Stimulated activated naive CD4-positive, alpha-beta T cell treated with Interleukin-2 at 50 U/mL for 16 hours (primary cell): ENCODE results near the gene DCTN4.
"Not testable (repeated sequence)": the region's sequence is repeated elsewhere in the genome, so short reads cannot be mapped to it uniquely, and the experiment has no call there.

Experiments
- DNase-seq: peaks from one replicate; lab custom pipeline; 2025; lab: John Stamatoyannopoulos, UW

DCTN4 gene

DNA sequence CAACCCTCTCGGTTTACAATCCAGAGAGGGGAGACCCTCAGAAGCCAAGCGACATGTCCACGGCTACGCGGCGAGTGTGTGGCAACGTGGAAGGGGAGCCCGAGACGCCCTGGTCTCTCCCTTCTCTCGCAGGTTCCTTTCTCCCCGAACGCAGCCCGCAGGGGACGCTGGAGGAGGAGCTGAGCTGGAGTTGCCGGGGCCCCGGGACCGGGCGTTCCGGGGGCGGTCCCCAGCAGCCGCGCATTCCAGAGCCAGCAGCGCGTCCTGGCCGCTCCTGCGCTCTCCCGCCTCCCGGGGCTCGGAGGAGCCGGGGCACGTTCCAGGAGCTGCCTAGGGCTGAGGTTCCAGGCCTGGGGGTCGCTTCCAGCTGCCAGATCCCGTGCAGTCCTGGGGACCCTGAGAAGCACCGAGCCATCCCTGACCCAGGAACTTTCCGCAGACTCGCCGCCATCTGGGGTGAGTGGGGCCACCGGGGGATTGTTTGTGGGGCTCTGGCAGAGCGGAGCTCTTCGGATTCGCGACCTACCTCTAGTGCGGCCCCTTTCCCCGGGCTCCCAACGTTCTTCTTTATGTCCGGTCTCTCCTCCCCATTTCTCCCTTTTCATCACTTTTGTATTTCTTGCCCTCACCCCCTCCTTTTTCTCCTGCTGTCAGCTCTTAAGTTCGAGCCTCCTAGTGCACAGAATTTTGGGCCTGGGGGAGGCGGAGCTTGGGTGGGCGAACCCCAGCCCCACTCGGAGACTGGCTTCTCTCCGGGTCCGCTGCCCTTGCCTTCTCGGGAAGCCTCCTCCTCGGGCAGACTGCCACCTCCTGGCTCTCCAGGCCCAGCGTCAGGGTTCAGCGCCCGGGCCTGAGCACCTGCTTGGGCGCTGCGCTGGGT, 19.9 kb upstream of the DCTN4 start, which contains the start of gene SMIM3:
SMIM3 (plus strand) TSS at position 241 of the 880 bp plus-strand sequence. CDS start 16,684 bp downstream, outside the sequence.
- DNase-seq = peak; percentile 69

GRCh38 chr5:150778088-150778516, 19.3 kb upstream of the DCTN4 start:
- no peak for DNase-seq

- DNase-seq = no peak
These were observed 18.9 kb upstream of the DCTN4 start for GRCh38 chr5:150777685-150778084.

- DNase-seq = no peak
These were observed 15.3 kb upstream of the DCTN4 start for GRCh38 chr5:150774145-150774544.

DNA sequence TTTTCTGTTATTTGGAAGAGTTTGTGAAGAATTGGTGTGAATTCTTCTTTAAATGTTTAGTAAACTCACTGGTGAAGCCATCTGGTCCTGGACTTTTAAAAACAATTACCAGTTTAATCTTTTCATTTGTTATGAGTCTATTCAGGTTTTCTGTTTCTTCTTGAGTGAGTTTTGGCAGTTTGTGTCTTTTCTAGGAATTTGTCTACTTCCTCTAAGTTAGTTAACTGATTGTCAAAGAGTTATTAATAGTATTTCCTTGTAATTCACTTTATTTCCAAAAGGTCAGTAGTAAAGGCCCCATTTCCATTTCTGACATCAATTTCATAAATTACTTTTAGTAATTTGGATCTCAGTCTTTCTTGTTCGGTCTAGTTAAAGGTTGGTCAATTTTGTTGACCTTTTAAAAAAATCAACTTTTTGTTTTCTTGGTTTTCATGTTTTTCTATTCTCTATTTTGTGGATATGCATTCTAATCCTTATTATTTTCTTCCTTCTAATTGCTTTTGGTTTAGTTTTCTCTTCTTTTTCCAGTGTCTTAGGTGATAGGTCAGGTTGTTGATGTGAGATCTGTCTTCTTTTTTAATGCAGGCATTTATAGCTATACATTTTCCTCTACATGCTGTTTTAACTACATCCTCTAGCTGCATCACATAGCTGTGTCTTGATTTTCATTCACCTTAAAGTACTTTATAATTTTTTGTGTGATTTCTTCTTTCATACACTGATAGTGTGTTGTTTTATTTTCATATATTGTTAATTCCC, 12.4 kb upstream of the DCTN4 start:
- DNase-seq = no peak

- DNase-seq = no peak
These were observed 7.4 kb upstream of the DCTN4 start for GRCh38 chr5:150766251-150766650.

GRCh38 chr5:150765799-150766169, 7.0 kb upstream of the DCTN4 start:
- DNase-seq = no peak

DNA sequence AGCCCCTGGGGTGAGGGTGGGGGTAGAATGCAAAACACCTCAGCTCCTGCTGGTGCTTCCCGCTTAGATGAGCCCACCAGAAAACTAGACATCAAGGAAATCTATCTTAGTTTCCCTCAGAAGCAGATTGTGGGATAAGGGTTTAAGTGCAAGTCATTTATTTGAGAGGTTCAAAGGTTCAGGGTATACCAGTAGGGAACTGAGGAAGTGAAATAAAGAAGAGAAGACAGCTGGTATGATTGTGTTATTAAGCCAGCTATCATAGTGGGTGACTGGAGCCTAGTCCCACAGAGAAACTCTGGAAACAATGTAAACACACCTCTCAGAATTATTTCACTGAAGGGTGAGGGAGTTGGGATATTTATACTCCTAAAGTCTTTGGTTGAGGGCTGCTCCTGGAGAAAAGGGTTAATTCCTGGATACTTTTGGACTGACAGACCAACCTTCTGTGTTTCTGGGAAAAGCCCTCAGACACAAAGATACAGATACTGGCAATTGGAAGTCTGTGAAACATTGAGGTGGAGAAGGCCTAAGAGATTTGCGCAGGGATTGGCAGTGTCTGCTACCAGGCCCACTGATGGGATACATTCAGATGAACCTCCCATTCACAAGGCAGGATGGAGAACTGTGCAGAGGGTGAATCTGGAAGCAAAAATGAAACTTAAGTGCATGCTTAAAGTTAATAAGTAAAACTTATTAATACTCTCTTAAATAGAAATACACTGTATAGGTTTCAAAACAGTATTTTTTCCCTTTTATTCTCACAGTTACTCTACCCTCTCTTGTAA, 6.4 kb upstream of the DCTN4 start:
- no peak for DNase-seq

GRCh38 chr5:150764530-150764929, 5.7 kb upstream of the DCTN4 start:
- no peak for DNase-seq

GRCh38 chr5:150763023-150763769, 4.4 kb upstream of the DCTN4 start:
- no peak for DNase-seq

DNA sequence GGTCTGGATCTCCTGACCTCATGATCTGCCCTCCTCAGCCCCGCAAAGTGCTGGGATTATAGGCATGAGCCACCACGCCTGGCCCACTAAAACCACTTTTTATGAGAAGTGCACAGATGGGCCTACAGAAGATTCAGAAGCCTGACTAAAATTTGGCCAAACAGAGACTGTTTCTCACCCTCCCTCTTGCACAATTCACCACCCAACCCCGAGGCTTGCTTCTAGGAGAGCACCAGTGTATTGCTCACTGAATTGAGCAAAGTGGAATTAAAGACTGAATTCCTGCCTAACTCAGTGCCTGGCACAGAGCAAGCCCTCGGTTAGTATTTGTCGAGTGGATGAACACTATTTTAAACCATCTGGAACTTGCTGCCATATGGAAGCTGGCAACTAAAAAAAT, 3.4 kb upstream of the DCTN4 start:
- DNase-seq = no peak

DNA sequence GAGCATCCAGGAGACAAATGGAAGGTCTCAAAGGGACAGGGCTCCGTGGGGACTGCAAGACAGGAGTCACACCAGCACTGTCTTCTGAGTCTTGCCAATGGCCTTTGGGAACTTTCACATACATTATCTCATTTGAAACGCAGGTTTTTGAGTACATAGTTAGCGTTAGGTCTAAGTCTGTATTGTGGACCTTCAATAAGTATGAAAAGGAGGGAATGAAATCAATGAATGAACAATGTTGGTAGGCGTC, 442 bp upstream of the DCTN4 start:
- DNase-seq = no peak

- DNase-seq = no peak
These were observed 650 bp downstream of the DCTN4 start for GRCh38 chr5:150758203-150758530.

GRCh38 chr5:150757087-150757649, 1.6 kb downstream of the DCTN4 start:
- no peak for DNase-seq

DNA sequence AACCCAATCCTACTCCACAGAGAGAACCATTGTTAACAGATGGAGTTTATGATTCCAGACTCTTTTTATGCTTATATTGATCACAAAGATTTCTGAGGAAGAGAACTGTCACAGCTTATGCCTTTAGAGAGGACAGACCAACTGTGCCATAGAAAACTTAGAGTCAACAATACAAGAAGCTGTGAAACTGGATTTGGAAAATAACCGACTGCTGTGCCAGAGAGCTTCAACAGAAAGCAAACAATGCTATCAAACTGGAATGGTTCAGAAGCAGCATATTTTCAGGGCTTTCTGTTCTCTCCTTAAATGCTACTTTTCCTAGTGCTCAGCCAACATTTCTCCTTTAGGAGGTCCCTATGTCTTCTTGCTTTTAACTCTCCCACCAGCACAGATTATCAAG, 5.0 kb downstream of the DCTN4 start:
- no peak for DNase-seq

DNA sequence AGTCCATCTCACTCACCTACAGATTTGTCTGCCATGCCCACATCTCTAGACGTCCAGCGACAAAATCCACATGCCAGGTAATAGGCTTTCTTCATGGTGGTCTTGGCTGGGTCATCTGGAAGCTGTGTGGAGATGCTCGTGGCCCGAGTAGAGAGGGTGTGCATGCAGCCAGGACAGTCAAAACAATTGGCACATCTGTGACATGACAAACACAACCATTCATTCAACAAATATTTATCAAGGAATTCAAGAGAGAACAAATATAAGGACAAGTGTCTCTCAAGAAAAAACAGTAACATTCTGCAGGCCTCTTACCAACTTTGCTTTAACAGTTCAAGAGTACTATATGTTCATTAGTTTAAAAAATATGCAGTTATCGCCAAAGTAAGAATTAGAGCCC, 5.4 kb downstream of the DCTN4 start:
- DNase-seq = no peak

DNA sequence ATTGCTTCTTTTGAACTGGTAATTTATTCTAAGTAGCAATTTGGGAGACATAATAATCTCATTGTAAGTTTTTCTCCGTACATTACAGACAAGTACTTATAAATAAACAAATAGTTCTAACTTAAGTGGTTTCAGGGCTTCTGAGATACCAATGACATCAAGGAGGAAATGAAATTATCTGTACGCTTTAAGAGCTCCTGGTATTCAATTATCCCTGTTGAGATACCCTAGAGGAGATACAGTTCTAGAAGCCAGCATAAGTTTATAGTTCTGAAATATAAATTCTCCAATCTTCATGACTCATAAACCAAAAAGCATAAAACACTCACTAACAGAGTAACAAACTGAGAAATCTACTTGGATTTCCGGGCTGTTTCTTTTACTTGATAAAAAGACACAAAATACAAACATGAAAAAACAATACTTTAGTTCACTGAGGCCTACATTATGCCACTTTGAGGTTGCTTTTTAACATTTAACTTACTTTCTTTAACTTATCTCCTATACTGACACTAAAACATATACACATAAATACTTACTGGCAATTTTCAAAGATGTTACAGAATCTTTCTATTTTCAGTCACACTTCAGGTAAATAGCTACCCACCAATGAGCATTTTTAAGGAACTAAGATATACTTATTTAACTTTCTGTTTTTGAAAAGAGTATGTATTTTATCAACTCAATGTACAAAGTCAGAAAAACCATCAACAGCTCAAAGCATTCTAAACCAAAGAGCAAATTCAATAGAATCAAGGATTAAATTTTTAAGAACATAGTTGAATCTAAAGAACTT, 7.5 kb downstream of the DCTN4 start:
- no peak for DNase-seq

GRCh38 chr5:150750469-150750868, 8.3 kb downstream of the DCTN4 start:
- no peak for DNase-seq

- DNase-seq = not testable (repeated sequence)
These were observed 15.7 kb downstream of the DCTN4 start for GRCh38 chr5:150743142-150743488.

- DNase-seq = not testable (repeated sequence)
These were observed 16.2 kb downstream of the DCTN4 start for GRCh38 chr5:150742455-150743141.
